OCI-LY7 (cell line): ENCODE measurements around the gene STARD9. TPM values are rescaled to one million over a fixed set of nuclear protein-coding genes. Genes with fewer than 3 reads are reported as not detected.
A peak's percentile ranks its signal among the peaks of the same experiment; 100 is the strongest.
"Not testable (repeated sequence)": the region's sequence is repeated elsewhere in the genome, so short reads cannot be mapped to it uniquely, and the experiment has no call there.

Source experiments
- BruUV-seq: library from RNA; stranded (reverse); fragments of 400-500 nt; replicated peaks from 2 replicates; lab custom pipeline; 2021; lab: Mats Ljungman, UMichigan
- CTCF ChIA-PET: fragments of 300-600 bp; sonication (Branson Sonifier 250); formaldehyde crosslinking; loops from one replicate; lab custom pipeline; 2022; ENCODE audit warnings: antibody characterized with exemption; ENCODE audit not compliant: unreplicated experiment; lab: Charles Lee
- POLR2A ChIA-PET: fragments of 300-600 bp; sonication (Branson Sonifier 250); formaldehyde crosslinking; loops from one replicate; lab custom pipeline; 2022; ENCODE audit warnings: antibody characterized with exemption; lab: Charles Lee
- DNase-seq: peaks from one replicate; pipeline ENCODE4 v3.0.0-alpha.2; 2015; ENCODE audit warnings: low spot score
- H2AFZ ChIP-seq: fragments of 200-600 bp; sonication (generic), shearing (Covaris generic); 2 replicates; pipeline ENCODE4 v1.6.1; 2014; ENCODE audit warnings: mild to moderate bottlenecking, antibody characterized with exemption, low read length, moderate library complexity
- H3K27ac ChIP-seq: fragments of 200-600 bp; sonication (generic); 2 replicates; pipeline ENCODE4 v1.5.1; 2014; ENCODE audit warnings: mixed run types, low read depth, mild to moderate bottlenecking, moderate library complexity, low read length, inconsistent platforms; ENCODE audit not compliant: poor library complexity, severe bottlenecking
- H3K36me3 ChIP-seq: fragments of 200-600 bp; sonication (generic); 2 replicates; pipeline ENCODE4 v1.6.1; 2014; ENCODE audit warnings: mild to moderate bottlenecking, antibody characterized with exemption, low read length, moderate library complexity, mixed read lengths; ENCODE audit not compliant: insufficient read depth
- H3K4me1 ChIP-seq: fragments of 200-600 bp; sonication (generic); 2 replicates; pipeline ENCODE4 v1.5.1; 2014; ENCODE audit warnings: mild to moderate bottlenecking, low read length; ENCODE audit not compliant: insufficient read depth, poor library complexity, severe bottlenecking
- H3K4me2 ChIP-seq: fragments of 200-600 bp; sonication (generic); 2 replicates; pipeline ENCODE4 v1.6.1; 2014; ENCODE audit warnings: mild to moderate bottlenecking, low read length
- H3K4me3 ChIP-seq: fragments of 200-600 bp; sonication (generic); 2 replicates; pipeline ENCODE4 v1.5.1; 2014; ENCODE audit warnings: mild to moderate bottlenecking, low read depth, low read length; ENCODE audit not compliant: poor library complexity, severe bottlenecking
- H3K79me2 ChIP-seq: fragments of 200-600 bp; sonication (generic); 2 replicates; pipeline ENCODE4 v1.6.1; 2016; ENCODE audit warnings: low read depth, mild to moderate bottlenecking, low read length, moderate library complexity, mixed read lengths; ENCODE audit not compliant: insufficient read depth
- H3K9me2 ChIP-seq: fragments of 200-600 bp; sonication (generic); 2 replicates; pipeline ENCODE4 v1.6.1; 2016; ENCODE audit warnings: mild to moderate bottlenecking, low read length, mixed read lengths; ENCODE audit not compliant: insufficient read depth
- H3K9me3 ChIP-seq: fragments of 200-600 bp; sonication (generic); 2 replicates; pipeline ENCODE4 v1.6.1; 2014; ENCODE audit warnings: mild to moderate bottlenecking, mixed run types, low read length, mixed read lengths
- H4K20me1 ChIP-seq: fragments of 200-600 bp; sonication (generic); 2 replicates; pipeline ENCODE4 v1.6.1; 2014; ENCODE audit warnings: mild to moderate bottlenecking, antibody characterized with exemption, low read length, moderate library complexity, mixed read lengths; ENCODE audit not compliant: insufficient read depth
- CTCF ChIP-seq: fragments of 200-600 bp; sonication (generic); conservative IDR thresholded peaks from 2 replicates; pipeline ENCODE4 v1.5.1; 2014; ENCODE audit warnings: mild to moderate bottlenecking, antibody characterized with exemption, low read length, moderate library complexity, mixed read lengths
- EZH2phosphoT487 ChIP-seq: fragments of 200-600 bp; sonication (generic); IDR thresholded peaks from 2 replicates; pipeline ENCODE4 v1.6.1; 2018; ENCODE audit warnings: low read depth, borderline replicate concordance, mild to moderate bottlenecking, mixed run types, antibody characterized with exemption, low read length, moderate library complexity, mixed read lengths
- intact Hi-C: fragments of 100-400 bp; cut with micrococcal nuclease; formaldehyde crosslinking; loops from one replicate; pipeline ENCODE4 v1.10.0; 2022; ENCODE audit not compliant: unreplicated experiment
- total RNA-seq, 2 experiments: library from RNA; depleted of rRNA in 1 of 2; stranded (reverse); fragments of >200 nt in 1 of 2; shearing (Covaris generic) in 1 of 2; gene quantifications; 2 replicates each; pipeline ENCODE4 v1.2.3, GENCODE V29; 2014 to 2022

Gene STARD9
- total RNA-seq, 2 experiments from 2014 or later = 8.9 to 15.3 TPM

GRCh38 chr15:42549741-42550392 is 25.5 kb upstream of the STARD9 start:
- ChIA-PET POLR2A (interaction anchor here (0.6 to 3.4 kb wide), 4 partner anchors 11 to 74 kb away, joined by 3 to 15 read pairs (median 5); partner anchors contain the start of gene ZNF106), CTCF (interaction anchor here (0.6 kb wide), 1 partner anchor 25 kb away, joined by 3 read pairs; the partner anchor contains the start of gene STARD9)
- H3K4me2 ChIP-seq = peak overlapping the region; percentile 83
- intact Hi-C loops = loop anchor here (2.0 to 10.0 kb wide), 3 partner anchors 59 to 275 kb away; partner anchors contain the start of genes GANC, TMEM87A and ZNF106
- H3K9me2 ChIP-seq = no peaks in the 10 kb centered on the region
- H2AFZ ChIP-seq = no peak overlapping the region
- BruUV-seq = no TSS peak
- H3K79me2 ChIP-seq = peaks cover 75% of the 10 kb centered on the region
- TF ChIP-seq EZH2phosphoT487 = no peak
- TF ChIP-seq CTCF = no peak
- peaks cover 57% of the 10 kb centered on the region for H3K36me3 ChIP-seq
- H4K20me1 ChIP-seq = 0 out of 2 replicates have a peak, but pooled peaks cover 10% of the 10 kb centered on the region
- H3K4me1 ChIP-seq = peaks cover 46% of the 10 kb centered on the region
- peak overlapping the region; percentile 98 for H3K4me3 ChIP-seq
- peak; percentile 14 for DNase-seq
- H3K9me3 ChIP-seq = no peaks in the 10 kb centered on the region
- peak overlapping the region; percentile 71 for H3K27ac ChIP-seq

GRCh38 chr15:42553554-42553953 is 21.9 kb upstream of the STARD9 start:
- BruUV-seq = no TSS peak
- H4K20me1 ChIP-seq = no peaks in the 10 kb centered on the region
- peaks cover 86% of the 10 kb centered on the region for H3K79me2 ChIP-seq
- H3K4me3 ChIP-seq = no peak overlapping the region
- ChIA-PET CTCF (no interaction called here), POLR2A (interaction anchor here (0.6 kb wide), 1 partner anchor 9 kb away, joined by 4 read pairs; no protein-coding TSS in a partner anchor)
- no peak for DNase-seq
- no peak overlapping the region for H3K27ac ChIP-seq
- peaks cover 23% of the 10 kb centered on the region for H3K4me1 ChIP-seq
- H3K9me3 ChIP-seq = no peaks in the 10 kb centered on the region
- peak overlapping the region; percentile 12; the same call in 1 of the 2 replicates for H3K4me2 ChIP-seq
- no peak for TF ChIP-seq CTCF
- TF ChIP-seq EZH2phosphoT487 = no peak
- peaks cover 65% of the 10 kb centered on the region for H3K36me3 ChIP-seq
- H2AFZ ChIP-seq = no peak overlapping the region
- intact Hi-C loops = loop anchor here (10.0 kb wide), 1 partner anchor 279 kb away; the partner anchor contains the start of genes GANC and TMEM87A
- H3K9me2 ChIP-seq = no peaks in the 10 kb centered on the region

- POLR2A ChIA-PET = not testable (repeated sequence)
- peaks cover 63% of the 10 kb centered on the region for H3K79me2 ChIP-seq
These were observed 18.7 kb upstream of the STARD9 start for GRCh38 chr15:42556550-42557207.

More at GRCh38 chr15:42556550-42557207, 18.7 kb upstream of the STARD9 start:
- CTCF ChIA-PET, H3K4me1 ChIP-seq, H3K9me2 ChIP-seq, H3K4me3 ChIP-seq, H3K27ac ChIP-seq, H3K4me2 ChIP-seq, BruUV-seq, H2AFZ ChIP-seq, DNase-seq, H4K20me1 ChIP-seq, H3K9me3 ChIP-seq: not testable (repeated sequence)
- peaks cover 89% of the 10 kb centered on the region for H3K36me3 ChIP-seq
- intact Hi-C loops = loop anchor here (10.0 kb wide), 1 partner anchor 282 kb away; the partner anchor contains the start of genes GANC and TMEM87A
